Measurements from ENCODE around the gene FZR1. TPM values are rescaled to one million over a fixed set of nuclear protein-coding genes. Genes with fewer than 3 reads are reported as not detected.
A peak's percentile ranks its signal among the peaks of the same experiment; 100 is the strongest.

The FZR1 gene
- total RNA-seq, 4 donors from 2014 or later: 18.6 to 31.8 (median 25.7) TPM

DNA sequence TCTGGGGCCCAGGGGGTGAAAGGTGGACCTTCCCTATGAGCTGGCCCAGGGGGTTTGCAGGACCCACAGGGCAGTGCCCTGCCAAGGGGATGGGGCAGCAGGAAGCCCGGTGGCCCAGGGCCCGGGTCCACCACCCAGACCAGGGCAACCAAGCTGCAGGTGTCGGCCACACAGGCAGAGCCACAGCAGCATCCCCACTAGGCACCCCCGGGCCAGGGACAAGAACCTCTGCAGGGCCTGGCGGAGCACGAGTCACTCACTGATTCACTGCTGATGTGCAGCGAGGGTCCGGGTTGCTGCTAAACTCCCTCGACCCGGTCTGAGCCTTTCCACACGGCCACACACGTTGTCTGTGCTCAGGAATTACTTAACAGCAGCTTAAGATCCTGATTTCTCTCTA lies 8.8 kb downstream of the FZR1 start:
- Histone ChIP-seq H3K27me3 (no peaks in the 10 kb centered on the region), H3K4me3 (no peak overlapping the region), H3K36me3 (peaks cover 0 to 34% (median 0%) of the 10 kb centered on the region in 3 donors), H3K27ac (peak overlapping the region in 2 of 4 donors; percentile 18 to 74), H3K9me3 (no peaks in the 10 kb centered on the region), H3K4me1 (peaks cover 0 to 78% (median 5%) of the 10 kb centered on the region in 4 donors)
- TF ChIP-seq, protein P1, sequence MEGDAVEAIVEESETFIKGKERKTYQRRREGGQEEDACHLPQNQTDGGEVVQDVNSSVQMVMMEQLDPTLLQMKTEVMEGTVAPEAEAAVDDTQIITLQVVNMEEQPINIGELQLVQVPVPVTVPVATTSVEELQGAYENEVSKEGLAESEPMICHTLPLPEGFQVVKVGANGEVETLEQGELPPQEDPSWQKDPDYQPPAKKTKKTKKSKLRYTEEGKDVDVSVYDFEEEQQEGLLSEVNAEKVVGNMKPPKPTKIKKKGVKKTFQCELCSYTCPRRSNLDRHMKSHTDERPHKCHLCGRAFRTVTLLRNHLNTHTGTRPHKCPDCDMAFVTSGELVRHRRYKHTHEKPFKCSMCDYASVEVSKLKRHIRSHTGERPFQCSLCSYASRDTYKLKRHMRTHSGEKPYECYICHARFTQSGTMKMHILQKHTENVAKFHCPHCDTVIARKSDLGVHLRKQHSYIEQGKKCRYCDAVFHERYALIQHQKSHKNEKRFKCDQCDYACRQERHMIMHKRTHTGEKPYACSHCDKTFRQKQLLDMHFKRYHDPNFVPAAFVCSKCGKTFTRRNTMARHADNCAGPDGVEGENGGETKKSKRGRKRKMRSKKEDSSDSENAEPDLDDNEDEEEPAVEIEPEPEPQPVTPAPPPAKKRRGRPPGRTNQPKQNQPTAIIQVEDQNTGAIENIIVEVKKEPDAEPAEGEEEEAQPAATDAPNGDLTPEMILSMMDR (IDR thresholded peaks at IDR 0.05): no peak
- TF ChIP-seq EP300 (IDR thresholded peaks at IDR 0.05) (no peak), POLR2A (IDR thresholded peaks at IDR 0.05) (no peak)
- no peak for DNase-seq (ENCODE audit: low spot score in 2 of 2)
- 73 to 80% methylated on average over 8 to 12 of the region's 12 CpGs for WGBS, 2 donors

DNA sequence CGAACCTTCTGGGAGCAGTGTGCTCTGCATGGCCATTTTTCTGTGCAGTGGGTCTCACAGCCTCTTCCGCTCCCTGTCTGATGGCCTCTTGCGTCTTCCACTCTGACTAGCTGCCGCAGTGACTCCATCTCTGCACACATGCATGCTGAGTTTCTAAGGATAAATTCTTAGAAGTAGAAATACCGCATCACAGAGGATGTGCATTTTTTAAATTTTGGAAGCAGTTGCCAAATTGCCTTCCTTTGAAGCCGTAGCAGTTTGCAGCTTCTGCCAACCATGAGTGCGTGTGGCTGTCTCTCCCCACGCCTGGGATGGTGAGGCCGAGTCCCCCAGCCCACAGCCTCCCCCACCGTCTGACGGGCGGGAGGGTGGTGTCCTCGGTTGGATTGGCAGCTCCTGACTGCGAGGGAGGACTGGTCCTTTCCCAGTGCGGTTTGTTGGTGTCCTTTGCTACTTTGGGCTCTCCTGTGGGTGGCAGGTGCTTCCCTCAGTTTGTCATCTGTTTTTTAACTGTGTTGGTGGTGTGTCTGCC lies 9.8 kb downstream of the FZR1 start:
- H3K36me3 ChIP-seq: peaks cover 0 to 34% (median 0%) of the 10 kb centered on the region in 3 donors
- 57 to 62% methylated on average over 12 to 15 of the region's 15 CpGs for WGBS, 2 donors
- TF ChIP-seq POLR2A (IDR thresholded peaks at IDR 0.05) (no peak), EP300 (IDR thresholded peaks at IDR 0.05) (no peak)
- TF ChIP-seq, protein P1 (IDR thresholded peaks at IDR 0.05): no peak
- peaks cover 0 to 72% (median 5%) of the 10 kb centered on the region in 4 donors for H3K4me1 ChIP-seq
- no peaks in the 10 kb centered on the region for H3K9me3 ChIP-seq
- H3K27ac ChIP-seq: peak overlapping the region in 1 of 4 donors; percentile 74
- no peak for DNase-seq (ENCODE audit: low spot score in 2 of 2)
- no peak overlapping the region for H3K4me3 ChIP-seq
- no peaks in the 10 kb centered on the region for H3K27me3 ChIP-seq

DNA sequence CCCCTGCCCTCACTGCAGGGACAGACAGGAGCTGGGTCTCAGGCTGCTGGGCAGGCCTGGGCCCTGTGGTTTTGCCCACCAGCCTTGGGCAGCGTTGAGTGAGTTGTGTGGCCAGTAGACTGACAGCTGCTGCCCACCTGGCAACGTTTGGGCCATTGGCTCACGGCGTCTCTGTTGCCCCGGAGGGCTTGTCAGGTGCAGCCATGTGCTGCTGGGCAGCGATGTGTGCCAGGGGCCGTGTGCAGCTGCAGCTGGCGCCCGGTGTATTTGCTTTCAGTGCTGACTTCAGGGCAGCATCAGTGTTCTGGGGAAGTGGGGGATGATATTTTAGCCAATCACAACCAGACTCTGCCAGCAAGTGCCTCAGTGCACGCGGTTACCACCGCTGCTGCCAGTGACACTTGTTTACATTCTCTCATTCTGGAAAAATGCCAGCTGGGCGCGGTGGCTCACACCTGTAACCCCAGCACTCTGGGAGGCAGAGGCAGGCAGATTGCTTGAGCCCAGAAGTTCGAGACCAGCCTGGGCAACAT lies 10.6 kb downstream of the FZR1 start:
- H3K4me1 ChIP-seq: peaks cover 0 to 64% (median 3%) of the 10 kb centered on the region in 4 donors
- no peaks in the 10 kb centered on the region for H3K27me3 ChIP-seq
- H3K4me3 ChIP-seq: no peak overlapping the region
- TF ChIP-seq POLR2A (IDR thresholded peaks at IDR 0.05): no peak
- TF ChIP-seq, protein P1 (IDR thresholded peaks at IDR 0.05): no peak
- no peak for TF ChIP-seq EP300 (IDR thresholded peaks at IDR 0.05)
- 72 to 84% methylated on average over 8 to 12 of the region's 15 CpGs for WGBS, 2 donors
- peaks cover 0 to 35% (median 0%) of the 10 kb centered on the region in 3 donors for H3K36me3 ChIP-seq
- no peak overlapping the region for H3K27ac ChIP-seq
- H3K9me3 ChIP-seq: no peaks in the 10 kb centered on the region
- no peak for DNase-seq (ENCODE audit: low spot score in 2 of 2)

GRCh38 chr19:3517638-3518037 lies 11.5 kb downstream of the FZR1 start:
- H3K36me3 ChIP-seq: peaks cover 0 to 44% (median 0%) of the 10 kb centered on the region in 3 donors
- H3K4me3 ChIP-seq: no peak overlapping the region
- H3K9me3 ChIP-seq: no peaks in the 10 kb centered on the region
- DNase-seq (ENCODE audit: low spot score in 2 of 2): no peak
- TF ChIP-seq, protein P1 (IDR thresholded peaks at IDR 0.05): no peak
- TF ChIP-seq EP300 (IDR thresholded peaks at IDR 0.05) (no peak), POLR2A (IDR thresholded peaks at IDR 0.05) (no peak)
- no peak overlapping the region for H3K27ac ChIP-seq
- H3K27me3 ChIP-seq: no peaks in the 10 kb centered on the region
- peaks cover 0 to 55% (median 3%) of the 10 kb centered on the region in 4 donors for H3K4me1 ChIP-seq
- WGBS, 2 donors: 79% methylated on average over 2 of the region's 2 CpGs

DNA sequence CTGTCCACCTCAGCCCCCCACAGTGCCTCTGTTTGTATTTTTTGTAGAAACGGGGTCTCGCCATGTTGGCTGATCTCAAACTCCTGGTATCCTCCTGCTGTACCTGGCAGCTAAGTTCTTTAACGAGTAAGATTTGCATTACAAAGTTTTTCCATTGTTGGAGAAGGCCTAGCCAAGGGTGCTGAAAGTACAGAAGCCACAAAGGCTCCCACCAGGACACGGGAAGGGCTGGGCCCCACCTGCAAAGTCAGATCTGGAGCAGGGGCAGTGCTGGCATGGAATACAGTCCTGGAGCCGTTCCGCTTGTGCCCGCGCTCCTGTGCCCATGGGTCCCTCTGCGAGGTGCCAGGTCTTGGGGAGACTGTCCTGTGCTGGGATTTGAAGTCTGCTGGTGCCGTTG lies 12.1 kb downstream of the FZR1 start:
- no peak overlapping the region for H3K27ac ChIP-seq
- peaks cover 0 to 50% (median 0%) of the 10 kb centered on the region in 3 donors for H3K36me3 ChIP-seq
- H3K4me3 ChIP-seq: no peak overlapping the region
- WGBS, 2 donors: 82 to 83% methylated on average over 10 of the region's 10 CpGs
- TF ChIP-seq, protein P1 (IDR thresholded peaks at IDR 0.05): no peak
- no peak for TF ChIP-seq POLR2A (IDR thresholded peaks at IDR 0.05)
- TF ChIP-seq EP300 (IDR thresholded peaks at IDR 0.05): no peak
- H3K4me1 ChIP-seq: peaks cover 0 to 49% (median 3%) of the 10 kb centered on the region in 4 donors
- no peaks in the 10 kb centered on the region for H3K27me3 ChIP-seq
- no peaks in the 10 kb centered on the region for H3K9me3 ChIP-seq
- no peak for DNase-seq (ENCODE audit: low spot score in 2 of 2)
